Breast epithelium (tissue), 4 donors: ENCODE results near the gene PSTPIP2. TPM values are rescaled to one million over a fixed set of nuclear protein-coding genes. Genes with fewer than 3 reads are reported as not detected.

Source experiments
- DNase-seq, 2 donors: peaks; one replicate each; pipeline ENCODE4 v3.0.0-alpha.2; 2019; ENCODE audit warnings: low spot score in 2 of 2
- H3K27ac ChIP-seq, 2 donors: fragments of 200-600 bp; sonication (generic) in 1 of 2; one replicate each; pipeline ENCODE4 v1.5.1; 2016 to 2019; ENCODE audit warnings: mild to moderate bottlenecking in 1 of 2
- H3K27me3 ChIP-seq, 2 donors: fragments of 200-600 bp; sonication (generic) in 1 of 2; one replicate each; pipeline versions ENCODE4 v1.5.1 to v1.6.0; 2017 to 2019; ENCODE audit warnings: control low read depth in 1 of 2, mild to moderate bottlenecking in 1 of 2
- H3K36me3 ChIP-seq: fragments of 200-600 bp; one replicate; pipeline ENCODE4 v1.5.1; 2019
- H3K4me1 ChIP-seq, 2 donors: fragments of 200-600 bp; sonication (generic); one replicate each; pipeline ENCODE4 v1.5.1; 2016 to 2019; ENCODE audit warnings: control low read depth in 1 of 2
- H3K4me3 ChIP-seq, 3 donors: fragments of 200-600 bp; sonication (generic); 1 replicate in 2 of 3; 2 replicates in 1 of 3; pipeline ENCODE4 v1.5.1; 2016 to 2019; ENCODE audit warnings: mild to moderate bottlenecking in 3 of 3, moderate library complexity in 2 of 3
- H3K9me3 ChIP-seq, 2 donors: fragments of 200-600 bp; sonication (generic) in 1 of 2; one replicate each; pipeline ENCODE4 v1.5.1; 2016 to 2019; ENCODE audit warnings: control low read depth in 1 of 2
- CTCF ChIP-seq, 3 donors: fragments of 450-650 bp; IDR thresholded peaks; one replicate each; pipeline ENCODE4 v1.5.1; 2016 to 2017; ENCODE audit warnings: antibody characterized with exemption in 3 of 3, mild to moderate bottlenecking in 3 of 3, moderate library complexity in 3 of 3
- POLR2A ChIP-seq: fragments of 450-650 bp; IDR thresholded peaks from one replicate; pipeline ENCODE4 v1.6.1; 2016; ENCODE audit warnings: antibody characterized with exemption, mild to moderate bottlenecking, moderate library complexity
- POLR2AphosphoS5 ChIP-seq, 3 donors: sonication (generic); formaldehyde crosslinking; IDR thresholded peaks; one replicate each; pipeline ENCODE4 v1.6.1; 2017; ENCODE audit warnings: antibody characterized with exemption in 3 of 3
- intact Hi-C: fragments of 100-400 bp; cut with DNase I; formaldehyde crosslinking; loops from one replicate; pipeline ENCODE4 v1.15.1; 2023; ENCODE audit warnings: low total_unique reads
- total RNA-seq, 3 donors: library from RNA; depleted of rRNA; stranded (reverse); fragments of >200 nt; gene quantifications; one replicate each; pipeline ENCODE4 v1.1.0, GENCODE V29; 2016

PSTPIP2 gene
- total RNA-seq, 3 donors from 2014 or later, result 6.4 to 22.2 (median 14.7) TPM

GRCh38 chr18:45938488-45938935 lies 133.5 kb downstream of the PSTPIP2 start:
- no peaks in the 10 kb centered on the region for H3K36me3 ChIP-seq
- H3K9me3 ChIP-seq, result no peaks in the 10 kb centered on the region
- DNase-seq, result no peak
- H3K27ac ChIP-seq, result no peak overlapping the region
- no peaks in the 10 kb centered on the region for H3K4me1 ChIP-seq
- intact Hi-C loops, result no loop called here
- H3K27me3 ChIP-seq, result no peaks in the 10 kb centered on the region
- TF ChIP-seq CTCF (IDR thresholded peaks at IDR 0.05) (no peak), POLR2A (no peak), POLR2AphosphoS5 (IDR thresholded peaks at IDR 0.05) (no peak)
- no peak overlapping the region for H3K4me3 ChIP-seq

GRCh38 chr18:45935591-45936335 lies 136.3 kb downstream of the PSTPIP2 start:
- no peak for TF ChIP-seq CTCF (IDR thresholded peaks at IDR 0.05)
- TF ChIP-seq POLR2AphosphoS5 (IDR thresholded peaks at IDR 0.05), result no peak
- no peak for TF ChIP-seq POLR2A
- Histone ChIP-seq H3K27me3 (no peaks in the 10 kb centered on the region), H3K9me3 (no peaks in the 10 kb centered on the region), H3K36me3 (no peaks in the 10 kb centered on the region), H3K4me3 (no peak overlapping the region), H3K27ac (no peak overlapping the region), H3K4me1 (no peaks in the 10 kb centered on the region)
- no peak for DNase-seq
- intact Hi-C loops, result no loop called here

Other genes starting within 250 kb of the PSTPIP2 start
- 1 to 10 TPM in 1 of 3 donors, under 1 TPM in 2; 0.16 to 1.5 (median 0.66) TPM for gene SIGLEC15, start 246.6 kb downstream of the PSTPIP2 start, total RNA-seq
- 10 to 100 TPM; 38.7 to 64.5 (median 48.8) TPM for gene EPG5, start 104.9 kb downstream of the PSTPIP2 start, total RNA-seq
- gene ATP5F1A, start 26.0 kb upstream of the PSTPIP2 start, total RNA-seq, result 100 to 1,000 TPM; 357 to 408 (median 391) TPM
- gene HAUS1, start 32.1 kb upstream of the PSTPIP2 start, total RNA-seq, result 10 to 100 TPM; 44.9 to 62.6 (median 52.6) TPM